ENCODE data around the gene SLIT3.

The SLIT3 gene

DNA sequence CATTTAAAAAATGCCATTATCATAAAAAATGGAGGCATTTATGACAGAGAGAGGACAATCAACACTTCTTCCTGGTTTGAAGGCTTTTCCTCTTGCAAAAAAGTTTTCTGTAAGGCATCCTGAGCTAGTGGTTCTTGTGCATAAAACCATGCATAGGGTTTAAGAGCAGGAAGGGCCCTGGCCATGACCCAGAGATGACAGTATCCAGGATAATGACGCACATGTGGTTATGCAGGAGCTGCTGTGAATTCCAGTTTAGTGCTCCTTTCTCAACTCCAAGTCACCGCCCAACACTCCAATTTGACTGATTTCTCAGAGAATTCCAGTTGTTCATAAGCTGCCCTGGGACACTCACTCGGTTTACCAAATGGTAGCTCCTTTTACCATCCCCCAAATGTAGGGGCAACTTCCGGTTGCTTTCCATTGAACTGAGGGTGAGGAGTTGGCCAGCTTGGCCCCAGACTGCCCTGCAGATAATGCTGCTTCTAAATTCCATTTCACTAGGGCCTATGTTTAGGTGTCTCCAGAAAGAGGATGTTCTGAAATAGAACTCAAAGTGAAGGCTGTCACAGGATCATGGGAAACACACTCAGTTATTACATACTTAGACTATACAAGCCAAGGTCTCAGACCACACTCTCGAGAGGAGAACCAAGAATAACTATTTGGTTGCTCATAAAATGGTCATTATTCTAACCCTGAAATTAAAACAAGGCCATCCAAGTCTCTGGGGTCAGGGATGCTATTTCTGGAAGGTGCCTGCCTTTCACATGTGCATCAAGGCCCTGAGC is 179.1 kb downstream of the SLIT3 start:
- peak; percentile 96 for DNase-seq (ENCODE audit: low read depth)
- no peak overlapping the region for H3K4me3 ChIP-seq (ENCODE audit: low read length)
- TF ChIP-seq, protein P1, sequence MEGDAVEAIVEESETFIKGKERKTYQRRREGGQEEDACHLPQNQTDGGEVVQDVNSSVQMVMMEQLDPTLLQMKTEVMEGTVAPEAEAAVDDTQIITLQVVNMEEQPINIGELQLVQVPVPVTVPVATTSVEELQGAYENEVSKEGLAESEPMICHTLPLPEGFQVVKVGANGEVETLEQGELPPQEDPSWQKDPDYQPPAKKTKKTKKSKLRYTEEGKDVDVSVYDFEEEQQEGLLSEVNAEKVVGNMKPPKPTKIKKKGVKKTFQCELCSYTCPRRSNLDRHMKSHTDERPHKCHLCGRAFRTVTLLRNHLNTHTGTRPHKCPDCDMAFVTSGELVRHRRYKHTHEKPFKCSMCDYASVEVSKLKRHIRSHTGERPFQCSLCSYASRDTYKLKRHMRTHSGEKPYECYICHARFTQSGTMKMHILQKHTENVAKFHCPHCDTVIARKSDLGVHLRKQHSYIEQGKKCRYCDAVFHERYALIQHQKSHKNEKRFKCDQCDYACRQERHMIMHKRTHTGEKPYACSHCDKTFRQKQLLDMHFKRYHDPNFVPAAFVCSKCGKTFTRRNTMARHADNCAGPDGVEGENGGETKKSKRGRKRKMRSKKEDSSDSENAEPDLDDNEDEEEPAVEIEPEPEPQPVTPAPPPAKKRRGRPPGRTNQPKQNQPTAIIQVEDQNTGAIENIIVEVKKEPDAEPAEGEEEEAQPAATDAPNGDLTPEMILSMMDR (conservative IDR thresholded peaks at IDR 0.05; ENCODE audit: low read length) = no peak

DNA sequence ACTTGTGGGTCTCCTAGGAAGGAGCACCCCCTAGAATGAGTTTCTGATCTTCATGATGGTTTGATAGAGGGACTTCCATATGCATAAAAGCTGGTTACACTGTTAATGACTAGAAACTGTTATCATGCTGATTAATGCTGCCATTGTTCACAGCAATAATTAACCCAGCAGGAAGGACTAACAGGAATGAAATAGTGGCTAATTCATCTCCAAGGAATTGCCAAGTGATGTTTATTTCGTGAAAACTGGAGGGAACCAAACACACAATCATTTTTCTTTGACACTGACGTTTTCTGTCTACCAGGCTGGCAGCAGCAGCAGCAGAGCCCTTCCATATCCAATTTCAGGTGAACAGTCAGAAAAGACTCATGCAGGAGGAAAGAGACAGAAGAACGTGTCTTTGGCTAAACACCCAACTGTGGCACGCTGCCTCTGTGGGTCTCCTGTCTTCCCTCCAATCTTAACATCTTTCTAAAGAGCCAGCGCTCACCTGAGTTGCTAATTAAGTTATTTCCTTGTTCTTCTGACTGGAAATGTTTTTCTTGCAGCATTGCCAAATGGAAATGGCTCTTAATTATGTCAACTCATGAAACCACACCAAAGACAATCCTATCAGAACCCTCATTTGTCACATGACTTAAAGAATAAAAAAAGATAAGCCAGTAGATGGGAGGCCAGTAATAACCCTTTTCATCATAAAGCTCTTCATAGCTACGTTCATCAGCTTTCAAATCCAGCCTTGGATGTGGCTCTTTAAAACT is 181.5 kb downstream of the SLIT3 start:
- TF ChIP-seq, protein P1 (conservative IDR thresholded peaks at IDR 0.05; ENCODE audit: low read length) = no peak
- H3K4me3 ChIP-seq (ENCODE audit: low read length) = no peak overlapping the region
- DNase-seq (ENCODE audit: low read depth) = no peak

DNA sequence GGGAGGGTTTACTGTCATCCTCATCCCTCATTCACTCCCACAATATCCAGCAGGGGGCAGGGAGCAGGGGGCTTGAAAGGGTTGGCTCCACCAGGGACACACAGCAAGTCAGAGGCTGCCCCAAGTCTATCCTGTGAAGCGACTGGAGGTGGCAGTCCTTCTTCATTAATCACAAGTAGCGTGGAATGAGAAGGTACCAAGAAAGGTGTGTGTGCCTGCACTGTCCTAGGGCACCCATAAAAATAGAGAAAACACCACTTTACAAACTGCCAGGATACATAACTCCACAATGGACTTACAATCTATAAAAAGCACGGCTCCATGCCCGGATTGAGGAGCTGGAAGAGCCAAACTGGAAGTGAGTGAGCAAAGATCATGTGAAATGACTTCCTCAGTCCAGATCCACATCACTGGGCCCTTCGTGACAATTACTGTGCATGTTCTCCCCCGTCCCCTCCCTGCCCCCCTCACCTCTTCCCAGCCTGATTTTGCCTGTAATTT is 183.9 kb downstream of the SLIT3 start:
- TF ChIP-seq, protein P1 (conservative IDR thresholded peaks at IDR 0.05; ENCODE audit: low read length) = peak; percentile 13
- no peak overlapping the region for H3K4me3 ChIP-seq (ENCODE audit: low read length)
- peak; percentile 23 for DNase-seq (ENCODE audit: low read depth)

DNA sequence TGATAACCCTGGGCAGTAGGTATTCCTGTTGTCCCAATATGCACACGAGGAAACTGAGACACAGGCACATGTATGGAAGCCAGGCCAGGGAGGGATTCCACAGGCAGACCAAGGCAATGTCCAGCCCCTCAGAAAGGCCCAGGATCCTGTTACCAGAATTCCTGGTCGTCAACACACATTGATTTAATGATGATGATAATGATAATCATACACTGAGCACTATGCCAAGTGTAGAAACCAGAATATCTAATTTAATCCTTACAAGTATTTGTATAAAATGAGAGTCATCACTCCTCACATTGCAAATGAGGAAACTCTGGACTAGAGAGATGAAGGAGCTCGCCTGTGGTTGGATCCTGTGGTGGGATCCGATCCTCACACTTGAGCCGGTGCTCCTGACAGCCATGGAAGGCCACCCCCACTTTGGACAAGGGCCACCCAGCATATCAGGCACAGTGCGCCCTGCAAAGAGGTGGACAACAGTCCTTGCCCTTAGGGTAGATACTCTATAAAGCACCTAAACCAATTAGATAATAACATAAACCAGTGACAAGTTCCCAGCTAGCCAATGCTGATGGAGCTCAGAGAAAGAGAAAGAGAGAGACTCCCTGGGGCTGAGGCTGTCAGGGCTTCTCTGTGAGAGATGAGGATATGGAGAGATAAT is 185.3 kb downstream of the SLIT3 start:
- TF ChIP-seq, protein P1 (conservative IDR thresholded peaks at IDR 0.05; ENCODE audit: low read length) = no peak
- no peak overlapping the region for H3K4me3 ChIP-seq (ENCODE audit: low read length)

DNA sequence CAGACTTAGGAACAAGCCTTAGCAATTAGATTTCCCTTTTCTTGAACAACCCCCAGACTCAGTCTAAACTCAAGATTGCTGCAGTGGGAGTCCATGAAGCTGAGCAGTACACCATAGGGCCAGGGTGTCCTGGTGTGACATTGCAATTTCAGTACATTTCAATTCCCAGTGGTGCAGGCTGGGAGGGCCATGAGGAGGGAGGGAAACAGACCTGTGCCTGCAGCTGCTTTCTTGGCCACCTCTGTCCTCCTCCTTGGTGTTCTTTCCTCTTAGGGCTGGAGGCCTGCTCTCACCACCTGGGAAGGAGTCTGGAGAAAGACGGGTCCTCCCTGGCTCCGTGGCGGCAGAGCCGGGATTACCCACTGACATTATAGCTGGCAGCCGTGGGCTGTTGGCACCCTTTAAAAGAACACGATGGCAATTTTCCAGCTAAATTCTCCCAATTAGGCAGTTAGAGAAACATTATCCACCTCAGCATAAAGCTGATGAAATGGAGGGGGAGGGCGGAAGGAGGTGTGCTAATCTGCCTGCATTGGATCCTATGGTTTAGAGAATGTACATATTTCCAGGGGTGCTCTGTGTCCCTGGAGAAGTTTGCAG is 186.4 kb downstream of the SLIT3 start:
- TF ChIP-seq, protein P1 (conservative IDR thresholded peaks at IDR 0.05; ENCODE audit: low read length) = no peak
- no peak overlapping the region for H3K4me3 ChIP-seq (ENCODE audit: low read length)
- DNase-seq (ENCODE audit: low read depth) = no peak

More for the DNA sequence above, 185.3 kb downstream of the SLIT3 start:
- DNase-seq (ENCODE audit: low read depth) = peak; percentile 50

DNA sequence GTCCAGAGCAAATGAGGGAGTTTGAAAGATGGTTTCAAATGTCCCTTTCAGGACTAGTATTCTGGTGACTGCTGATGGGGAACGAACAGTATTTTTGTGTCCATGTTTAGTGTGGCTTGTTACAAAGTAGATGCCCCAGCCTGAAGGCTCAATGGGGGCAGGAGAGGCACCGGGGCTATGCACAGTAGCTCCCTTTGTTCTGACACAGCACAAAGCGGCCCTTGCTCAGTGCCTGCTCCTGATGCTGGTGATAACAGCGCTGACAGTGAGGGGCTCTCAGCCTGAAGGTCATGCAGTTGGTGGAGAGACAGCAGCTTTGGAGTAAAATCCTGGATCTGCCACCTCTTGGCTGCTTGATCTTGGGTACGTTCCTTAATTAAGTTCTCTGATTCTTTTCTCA is 188.9 kb downstream of the SLIT3 start:
- TF ChIP-seq, protein P1 (conservative IDR thresholded peaks at IDR 0.05; ENCODE audit: low read length) = no peak
- no peak for DNase-seq (ENCODE audit: low read depth)
- no peak overlapping the region for H3K4me3 ChIP-seq (ENCODE audit: low read length)
